WI38 (cell line): ENCODE results near the gene NPLOC4.

Source experiments
- H3K4me3 ChIP-seq: 2 replicates; pipeline ENCODE4 v1.5.1; 2011; ENCODE audit warnings: low read depth, mild to moderate bottlenecking, control low read depth, low read length
- CTCF ChIP-seq: IDR thresholded peaks from 2 replicates; pipeline ENCODE4 v1.5.1; 2012; ENCODE audit warnings: low read depth, mild to moderate bottlenecking, control low read depth, low read length

The NPLOC4 gene

GRCh38 chr17:81524039-81524864 lies 112.7 kb downstream of the NPLOC4 start:
- H3K4me3 ChIP-seq = no peak overlapping the region
- TF ChIP-seq CTCF = no peak

- H3K4me3 ChIP-seq = no peak overlapping the region
- no peak for TF ChIP-seq CTCF
Measured at GRCh38 chr17:81523402-81524038, 113.4 kb downstream of the NPLOC4 start.

GRCh38 chr17:81522491-81523401 lies 114.2 kb downstream of the NPLOC4 start:
- no peak for TF ChIP-seq CTCF
- H3K4me3 ChIP-seq = no peak overlapping the region

GRCh38 chr17:81520021-81520901 lies 116.7 kb downstream of the NPLOC4 start:
- H3K4me3 ChIP-seq = no peak overlapping the region
- no peak for TF ChIP-seq CTCF

- peak; percentile 23; the same call in 1 of the 2 replicates for TF ChIP-seq CTCF
Measured at GRCh38 chr17:81519284-81520020, 117.5 kb downstream of the NPLOC4 start.

GRCh38 chr17:81518785-81519283 lies 118.1 kb downstream of the NPLOC4 start:
- TF ChIP-seq CTCF = no peak
- peak overlapping the region; percentile 47 for H3K4me3 ChIP-seq

More at GRCh38 chr17:81519284-81520020, 117.5 kb downstream of the NPLOC4 start:
- H3K4me3 ChIP-seq = peak overlapping the region; percentile 47
